HG02970 (cell line): Measurements from ENCODE around the gene SRF.
"Not testable (repeated sequence)": the region's sequence is repeated elsewhere in the genome, so short reads cannot be mapped to it uniquely, and the experiment has no call there.

Source experiments
- ATAC-seq: cut with Tn5 transposase; IDR thresholded peaks from one replicate; pipeline ENCODE4 v1.9.1; 2021; ENCODE audit warnings: mild to moderate bottlenecking, moderate library complexity, moderate number of reproducible peaks; ENCODE audit not compliant: unreplicated experiment, low FRiP score

The SRF gene

GRCh38 chr6:43170931-43171706 is at the start of gene SRF:
Gene SRF, plus strand, starts transcription at chr6:43171269. Its CDS starts 388 bp downstream, at chr6:43171657.
- peak; percentile 49 for ATAC-seq

- ATAC-seq, result no peak
Observed at GRCh38 chr6:43122146-43122545, 48.9 kb upstream of the SRF start.

- ATAC-seq, result no peak
Observed at GRCh38 chr6:43123461-43124314, 47.4 kb upstream of the SRF start.

- ATAC-seq, result no peak
Observed at GRCh38 chr6:43124481-43124880, 46.6 kb upstream of the SRF start.

- no peak for ATAC-seq
Observed at GRCh38 chr6:43125119-43125518, 46.0 kb upstream of the SRF start.

- ATAC-seq, result no peak
Observed at GRCh38 chr6:43125555-43125954, 45.5 kb upstream of the SRF start.

GRCh38 chr6:43127180-43127579 is 43.9 kb upstream of the SRF start:
- no peak for ATAC-seq

GRCh38 chr6:43127877-43128276 is 43.2 kb upstream of the SRF start:
- no peak for ATAC-seq

GRCh38 chr6:43128926-43129325 is 42.1 kb upstream of the SRF start:
- ATAC-seq, result no peak

GRCh38 chr6:43129434-43130194 is 41.5 kb upstream of the SRF start:
- ATAC-seq, result no peak

GRCh38 chr6:43130429-43130828 is 40.6 kb upstream of the SRF start:
- ATAC-seq, result no peak

GRCh38 chr6:43131379-43131778 is 39.7 kb upstream of the SRF start:
- ATAC-seq, result not testable (repeated sequence)

GRCh38 chr6:43138267-43138666 is 32.8 kb upstream of the SRF start:
- ATAC-seq, result no peak

GRCh38 chr6:43139973-43140372 is 31.1 kb upstream of the SRF start:
- ATAC-seq, result not testable (repeated sequence)

GRCh38 chr6:43141644-43142043 is 29.4 kb upstream of the SRF start:
- no peak for ATAC-seq

GRCh38 chr6:43142101-43142500 is 29.0 kb upstream of the SRF start:
- ATAC-seq, result no peak

GRCh38 chr6:43143235-43144128 is 27.6 kb upstream of the SRF start:
- no peak for ATAC-seq

GRCh38 chr6:43144879-43145278 is 26.2 kb upstream of the SRF start:
- no peak for ATAC-seq

- no peak for ATAC-seq
Observed at GRCh38 chr6:43146261-43146660, 24.8 kb upstream of the SRF start.
